Adrenal gland (tissue), 12 donors: ENCODE results near the gene GLP2R. TPM values are rescaled to one million over a fixed set of nuclear protein-coding genes. Genes with fewer than 3 reads are reported as not detected.
A peak's percentile ranks its signal among the peaks of the same experiment; 100 is the strongest.

Experiments
- DNase-seq, 7 donors: peaks; one replicate each; pipeline ENCODE4 v3.0.0-alpha.2; 2019 to 2020
- H3K27ac ChIP-seq, 5 donors: fragments of 200-600 bp; sonication (generic) in 4 of 5; 1 replicate in 3 of 5; 2 replicates in 2 of 5; pipeline versions ENCODE4 v1.5.1 to v1.8.0; 2016 to 2020; ENCODE audit warnings: mild to moderate bottlenecking in 1 of 5
- H3K27me3 ChIP-seq: fragments of 200-600 bp; 2 replicates; pipeline ENCODE4 v1.8.0; 2021
- H3K36me3 ChIP-seq, 2 donors: fragments of 200-600 bp; replicated peaks in 1 of 2; 1 replicate in 1 of 2; 2 replicates in 1 of 2; pipeline versions ENCODE4 v1.5.1 to v1.8.0; 2018 to 2022
- H3K4me1 ChIP-seq, 2 donors: fragments of 200-600 bp; replicated peaks in 1 of 2; 1 replicate in 1 of 2; 2 replicates in 1 of 2; pipeline versions ENCODE4 v1.5.1 to v1.8.0; 2018 to 2021
- H3K4me3 ChIP-seq, 4 donors: fragments of 200-600 bp; sonication (generic) in 3 of 4; one replicate each; pipeline ENCODE4 v1.5.1; 2016 to 2018
- H3K9me3 ChIP-seq, 3 donors: fragments of 200-600 bp; sonication (generic) in 1 of 3; replicated peaks in 1 of 3; 1 replicate in 2 of 3; 2 replicates in 1 of 3; pipeline versions ENCODE4 v1.5.1 to v1.8.0; 2016 to 2021
- CTCF ChIP-seq, 6 experiments: fragments of 450-650 bp in 4 of 6; fragments of 200-600 bp in 2 of 6; sonication (generic) in 1 of 6; IDR thresholded peaks; 1 replicate in 5 of 6; 2 replicates in 1 of 6; pipeline versions ENCODE4 v1.5.1 to v1.8.0; 2016 to 2021; ENCODE audit warnings: antibody characterized with exemption in 6 of 6, mild to moderate bottlenecking in 2 of 6, moderate library complexity in 1 of 6
- POLR2A ChIP-seq, 2 donors: fragments of 450-650 bp; IDR thresholded peaks; one replicate each; pipeline ENCODE4 v1.6.1; 2017; ENCODE audit warnings: antibody characterized with exemption in 2 of 2, mild to moderate bottlenecking in 2 of 2, moderate library complexity in 1 of 2
- WGBS, 4 donors: extraction: QIAGEN DNeasy Blood & Tissue Kit in 2 of 4; methylation state at CpG; one replicate each; pipeline versions ENCODE4 v1.1.5 to v1.1.7; 2013 to 2017; 5-methylcytosine and 5-hydroxymethylcytosine counted together
- intact Hi-C, 2 donors: fragments of 100-400 bp; cut with DNase I; formaldehyde crosslinking; loops; one replicate each; pipeline versions ENCODE4 v1.14.1 to v1.15.0; 2022 to 2023
- polyA plus RNA-seq, 3 donors: library from polyadenylated mRNA; stranded (reverse); fragments of 200-250 nt in 2 of 3; fragments of 350-450 nt in 1 of 3; fragmentation: Illumina TruSeq in 1 of 3; extraction: RNeasy Lipid Tissue Mini Kit (QIAGEN cat#74804) in 1 of 3; gene quantifications; one replicate each; pipeline ENCODE4 v1.2.3, GENCODE V29; 2013 to 2014
- total RNA-seq, 9 donors: library from RNA; depleted of rRNA in 4 of 9; stranded (reverse); fragments of >200 nt in 4 of 9; fragments of 120-200 nt in 1 of 9; fragmentation: NEBNext Ultra II Directional in 1 of 9; extraction: Animal tissue kit (Norgen Biotek cat#: 25700) in 1 of 9; gene quantifications; one replicate each; pipeline versions ENCODE4 v1.1.0 to v1.2.4, GENCODE V29; 2013 to 2023
- donor health status: healthy with polysubstance abuse.
- donor health status: Bipolar disorder and iron deficiency.
- donor health status: DM: yes; HTN: yes; CAD: no.
- donor health status: DM: no; HTN: no; CAD: no.
- donor health status: DM: no; HTN: no; CAD: no.
- donor health status: DM: yes; HTN: yes; CAD: no.

The GLP2R gene
- total and polyA plus RNA-seq, 12 donors, result 0.07 to 1.2 (median 0.35) TPM; not detected in 1

- Histone ChIP-seq H3K36me3 (no peaks in the 10 kb centered on the region), H3K4me1 (no peaks in the 10 kb centered on the region), H3K4me3 (no peak overlapping the region), H3K27me3 (no peaks in the 10 kb centered on the region), H3K27ac (peak overlapping the region in 1 of 5 donors; percentile 79), H3K9me3 (no peaks in the 10 kb centered on the region)
- intact Hi-C loops, result no loop called here
- 67 to 72% (median 69%) methylated on average over 14 of the region's 14 CpGs for WGBS, 4 donors
- TF ChIP-seq CTCF (IDR thresholded peaks at IDR 0.05) (no peak), POLR2A (IDR thresholded peaks at IDR 0.05) (no peak)
- no peak for DNase-seq
Observed at GRCh38 chr17:9843152-9844010, 17.7 kb downstream of the GLP2R start.

GRCh38 chr17:9844153-9844552, 18.4 kb downstream of the GLP2R start:
- Histone ChIP-seq H3K36me3 (no peaks in the 10 kb centered on the region), H3K4me1 (no peaks in the 10 kb centered on the region), H3K9me3 (no peaks in the 10 kb centered on the region), H3K4me3 (no peak overlapping the region), H3K27ac (no peak overlapping the region), H3K27me3 (no peaks in the 10 kb centered on the region)
- DNase-seq, result no peak
- WGBS, 4 donors, result 62 to 70% (median 67%) methylated on average over 8 of the region's 8 CpGs
- no peak for TF ChIP-seq CTCF (IDR thresholded peaks at IDR 0.05)
- no peak for TF ChIP-seq POLR2A (IDR thresholded peaks at IDR 0.05)
- intact Hi-C loops, result no loop called here

GRCh38 chr17:9845306-9845705, 19.6 kb downstream of the GLP2R start:
- no peak for DNase-seq
- no peaks in the 10 kb centered on the region for H3K4me1 ChIP-seq
- WGBS, 4 donors, result 69 to 86% (median 83%) methylated on average over 4 of the region's 4 CpGs

GRCh38 chr17:9850151-9850550, 24.4 kb downstream of the GLP2R start:
- intact Hi-C loops, result no loop called here
- no peak overlapping the region for H3K27ac ChIP-seq
- no peak for TF ChIP-seq CTCF (IDR thresholded peaks at IDR 0.05)
- no peak for TF ChIP-seq POLR2A (IDR thresholded peaks at IDR 0.05)
- H3K27me3 ChIP-seq, result no peaks in the 10 kb centered on the region
- DNase-seq, result no peak
- WGBS, 4 donors, result 81 to 90% (median 87%) methylated on average over 5 of the region's 5 CpGs
- H3K4me3 ChIP-seq, result no peak overlapping the region
- no peaks in the 10 kb centered on the region for H3K4me1 ChIP-seq
- no peaks in the 10 kb centered on the region for H3K9me3 ChIP-seq
- H3K36me3 ChIP-seq, result no peaks in the 10 kb centered on the region

More at GRCh38 chr17:9845306-9845705, 19.6 kb downstream of the GLP2R start:
- no peak for TF ChIP-seq CTCF (IDR thresholded peaks at IDR 0.05)
- TF ChIP-seq POLR2A (IDR thresholded peaks at IDR 0.05), result no peak
- Histone ChIP-seq H3K36me3 (no peaks in the 10 kb centered on the region), H3K27ac (no peak overlapping the region), H3K4me3 (no peak overlapping the region), H3K9me3 (no peaks in the 10 kb centered on the region), H3K27me3 (no peaks in the 10 kb centered on the region)
- intact Hi-C loops, result no loop called here
